Urothelium cell line (cell line): ENCODE results near the gene ADAD2.
"Not testable (repeated sequence)": the region's sequence is repeated elsewhere in the genome, so short reads cannot be mapped to it uniquely, and the experiment has no call there.

Experiments
- DNase-seq: peaks from one replicate; pipeline ENCODE4 v3.0.0; 2011; ENCODE audit warnings: low spot score, mixed read lengths
- FAIRE-seq: peaks from 2 replicates; lab custom pipeline; 2011; peaks lifted over from hg19 to GRCh38; lab: Jason Lieb, UNC

ADAD2 gene

GRCh38 chr16:84195201-84196093 is 4.5 kb downstream of the ADAD2 start:
- DNase-seq (no peak), FAIRE-seq (no peak)

GRCh38 chr16:84196101-84196500 is 5.1 kb downstream of the ADAD2 start:
- FAIRE-seq (no peak), DNase-seq (no peak)

- no peak for FAIRE-seq
- DNase-seq = no peak
These were observed 5.9 kb downstream of the ADAD2 start for GRCh38 chr16:84196727-84197394.

- no peak for DNase-seq
- FAIRE-seq = no peak
These were observed 6.6 kb downstream of the ADAD2 start for GRCh38 chr16:84197466-84198128.

- DNase-seq (peak; percentile 49), FAIRE-seq (no peak)
These were observed 7.4 kb downstream of the ADAD2 start for GRCh38 chr16:84198401-84198800.

GRCh38 chr16:84199097-84199496 is 8.1 kb downstream of the ADAD2 start:
- FAIRE-seq = no peak
- DNase-seq = no peak

GRCh38 chr16:84199861-84200260 is 8.9 kb downstream of the ADAD2 start:
- DNase-seq = no peak
- FAIRE-seq = no peak

GRCh38 chr16:84204551-84204950 is 13.6 kb downstream of the ADAD2 start:
- FAIRE-seq, DNase-seq: not testable (repeated sequence)

- not testable (repeated sequence) for FAIRE-seq, DNase-seq
These were observed 14.2 kb downstream of the ADAD2 start for GRCh38 chr16:84205123-84205522.

GRCh38 chr16:84205976-84206691 is 15.2 kb downstream of the ADAD2 start:
- no peak for FAIRE-seq
- no peak for DNase-seq

GRCh38 chr16:84207251-84207650 is 16.3 kb downstream of the ADAD2 start:
- no peak for DNase-seq
- FAIRE-seq = no peak

GRCh38 chr16:84207879-84208278 is 16.9 kb downstream of the ADAD2 start:
- FAIRE-seq = no peak
- no peak for DNase-seq

GRCh38 chr16:84209989-84210388 is 19.0 kb downstream of the ADAD2 start:
- FAIRE-seq (no peak), DNase-seq (no peak)

- DNase-seq (no peak), FAIRE-seq (no peak)
These were observed 21.2 kb downstream of the ADAD2 start for GRCh38 chr16:84212154-84212553.

- FAIRE-seq = no peak
- no peak for DNase-seq
These were observed 21.7 kb downstream of the ADAD2 start for GRCh38 chr16:84212631-84213030.

- DNase-seq (no peak), FAIRE-seq (no peak)
These were observed 23.6 kb downstream of the ADAD2 start for GRCh38 chr16:84214451-84215066.

- DNase-seq (no peak), FAIRE-seq (no peak)
These were observed 24.6 kb downstream of the ADAD2 start for GRCh38 chr16:84215531-84215930.

- not testable (repeated sequence) for FAIRE-seq, DNase-seq
These were observed 25.2 kb downstream of the ADAD2 start for GRCh38 chr16:84216144-84216543.

- no peak for FAIRE-seq
- DNase-seq = no peak
These were observed 27.3 kb downstream of the ADAD2 start for GRCh38 chr16:84218176-84218823.

GRCh38 chr16:84218956-84219355 is 28.0 kb downstream of the ADAD2 start:
- DNase-seq (no peak), FAIRE-seq (no peak)
